Right atrium auricular region (tissue), 2 donors: ENCODE measurements around the gene SMG6. TPM values are rescaled to one million over a fixed set of nuclear protein-coding genes. Genes with fewer than 3 reads are reported as not detected.

Experiments
- DNase-seq: peaks from one replicate; pipeline ENCODE4 v3.0.0-alpha.2; 2019; ENCODE audit warnings: low spot score
- H3K27ac ChIP-seq, 2 donors: fragments of 200-600 bp; sonication (generic); 1 replicate in 1 of 2; 2 replicates in 1 of 2; pipeline ENCODE4 v1.5.1; 2016 to 2019
- H3K27me3 ChIP-seq, 2 donors: fragments of 200-600 bp; sonication (generic); one replicate each; pipeline versions ENCODE4 v1.5.1 to v1.6.0; 2017 to 2019
- H3K36me3 ChIP-seq: fragments of 200-600 bp; sonication (generic); one replicate; pipeline ENCODE4 v1.5.1; 2016
- H3K4me1 ChIP-seq, 2 donors: fragments of 200-600 bp; sonication (generic); one replicate each; pipeline versions ENCODE4 v1.5.1 to v1.6.0; 2017 to 2019
- H3K4me3 ChIP-seq, 2 donors: fragments of 200-600 bp; sonication (generic); 1 replicate in 1 of 2; 2 replicates in 1 of 2; pipeline ENCODE4 v1.5.1; 2017 to 2019; ENCODE audit warnings: mild to moderate bottlenecking in 1 of 2, moderate library complexity in 1 of 2
- H3K9me3 ChIP-seq, 2 donors: fragments of 200-600 bp; sonication (generic); one replicate each; pipeline ENCODE4 v1.5.1; 2019
- CTCF ChIP-seq, 2 donors: fragments of 200-600 bp; sonication (generic); IDR thresholded peaks; one replicate each; pipeline ENCODE4 v1.5.1; 2019; ENCODE audit warnings: antibody characterized with exemption in 2 of 2
- total RNA-seq, 2 donors: library from RNA; depleted of rRNA; stranded (reverse); fragments of >200 nt; gene quantifications; one replicate each; pipeline ENCODE4 v1.1.0, GENCODE V29; 2016

Gene SMG6
- total RNA-seq, 2 donors from 2014 or later: 18.2 to 29.3 TPM

GRCh38 chr17:2181897-2182448 is 121.6 kb downstream of the SMG6 start:
- H3K4me3 ChIP-seq: no peak overlapping the region
- H3K4me1 ChIP-seq: peaks cover 0 to 64% of the 10 kb centered on the region in 2 donors
- DNase-seq: no peak
- no peaks in the 10 kb centered on the region for H3K27me3 ChIP-seq
- peak overlapping the region; percentile 83 to 89 for H3K27ac ChIP-seq
- TF ChIP-seq CTCF (IDR thresholded peaks at IDR 0.05): no peak
- H3K36me3 ChIP-seq: peaks cover 7% of the 10 kb centered on the region
- no peaks in the 10 kb centered on the region for H3K9me3 ChIP-seq

GRCh38 chr17:2181206-2181896 is 122.2 kb downstream of the SMG6 start:
- peaks cover 1% of the 10 kb centered on the region for H3K36me3 ChIP-seq
- no peak overlapping the region for H3K4me3 ChIP-seq
- H3K9me3 ChIP-seq: no peaks in the 10 kb centered on the region
- H3K27me3 ChIP-seq: no peaks in the 10 kb centered on the region
- no peak for TF ChIP-seq CTCF (IDR thresholded peaks at IDR 0.05)
- H3K27ac ChIP-seq: peak overlapping the region; percentile 83 to 89
- H3K4me1 ChIP-seq: peaks cover 0 to 70% of the 10 kb centered on the region in 2 donors
- peak; percentile 86 for DNase-seq

GRCh38 chr17:2180768-2181167 is 122.8 kb downstream of the SMG6 start:
- peaks cover 0 to 76% of the 10 kb centered on the region in 2 donors for H3K4me1 ChIP-seq

GRCh38 chr17:2179615-2180295 is 123.8 kb downstream of the SMG6 start:
- no peak overlapping the region for H3K4me3 ChIP-seq
- H3K36me3 ChIP-seq: no peaks in the 10 kb centered on the region
- H3K27ac ChIP-seq: peak overlapping the region; percentile 83 to 89
- peak; percentile 92 for DNase-seq
- H3K27me3 ChIP-seq: no peaks in the 10 kb centered on the region
- no peaks in the 10 kb centered on the region for H3K9me3 ChIP-seq
- no peak for TF ChIP-seq CTCF (IDR thresholded peaks at IDR 0.05)
- peaks cover 0 to 86% of the 10 kb centered on the region in 2 donors for H3K4me1 ChIP-seq

More at GRCh38 chr17:2180768-2181167, 122.8 kb downstream of the SMG6 start:
- H3K4me3 ChIP-seq: no peak overlapping the region
- H3K9me3 ChIP-seq: no peaks in the 10 kb centered on the region
- H3K27me3 ChIP-seq: no peaks in the 10 kb centered on the region
- H3K36me3 ChIP-seq: no peaks in the 10 kb centered on the region
- peak overlapping the region; percentile 83 to 89 for H3K27ac ChIP-seq
- TF ChIP-seq CTCF (IDR thresholded peaks at IDR 0.05): no peak
- no peak for DNase-seq

- no peaks in the 10 kb centered on the region for H3K9me3 ChIP-seq
- no peak for TF ChIP-seq CTCF (IDR thresholded peaks at IDR 0.05)
- DNase-seq: no peak
- peak overlapping the region; percentile 83 to 89 for H3K27ac ChIP-seq
- H3K36me3 ChIP-seq: no peaks in the 10 kb centered on the region
- peak overlapping the region in 1 of 2 donors; percentile 4 for H3K4me3 ChIP-seq
- H3K27me3 ChIP-seq: no peaks in the 10 kb centered on the region
- peaks cover 0 to 94% of the 10 kb centered on the region in 2 donors for H3K4me1 ChIP-seq
Measured at GRCh38 chr17:2178798-2179501, 124.6 kb downstream of the SMG6 start.
